Fibroblast of lung (primary cell): Measurements from ENCODE around the gene PUS3.

ENCODE experiments used
- EZH2 ChIP-seq: IDR thresholded peaks from 2 replicates; pipeline ENCODE4 v1.5.1; 2012; ENCODE audit warnings: low read length, control low read depth, mild to moderate bottlenecking; ENCODE audit errors: missing control alignments
- TF ChIP-seq, protein P1 (sequence below), 2 donors: IDR thresholded peaks in 1 of 2; conservative IDR thresholded peaks in 1 of 2; 1 replicate in 1 of 2; 2 replicates in 1 of 2; pipeline ENCODE4 v1.5.1; 2011 to 2012; ENCODE audit warnings: low read length in 2 of 2, control low read depth in 1 of 2, inconsistent platforms in 1 of 2, low read depth in 1 of 2, mild to moderate bottlenecking in 1 of 2

DNA sequence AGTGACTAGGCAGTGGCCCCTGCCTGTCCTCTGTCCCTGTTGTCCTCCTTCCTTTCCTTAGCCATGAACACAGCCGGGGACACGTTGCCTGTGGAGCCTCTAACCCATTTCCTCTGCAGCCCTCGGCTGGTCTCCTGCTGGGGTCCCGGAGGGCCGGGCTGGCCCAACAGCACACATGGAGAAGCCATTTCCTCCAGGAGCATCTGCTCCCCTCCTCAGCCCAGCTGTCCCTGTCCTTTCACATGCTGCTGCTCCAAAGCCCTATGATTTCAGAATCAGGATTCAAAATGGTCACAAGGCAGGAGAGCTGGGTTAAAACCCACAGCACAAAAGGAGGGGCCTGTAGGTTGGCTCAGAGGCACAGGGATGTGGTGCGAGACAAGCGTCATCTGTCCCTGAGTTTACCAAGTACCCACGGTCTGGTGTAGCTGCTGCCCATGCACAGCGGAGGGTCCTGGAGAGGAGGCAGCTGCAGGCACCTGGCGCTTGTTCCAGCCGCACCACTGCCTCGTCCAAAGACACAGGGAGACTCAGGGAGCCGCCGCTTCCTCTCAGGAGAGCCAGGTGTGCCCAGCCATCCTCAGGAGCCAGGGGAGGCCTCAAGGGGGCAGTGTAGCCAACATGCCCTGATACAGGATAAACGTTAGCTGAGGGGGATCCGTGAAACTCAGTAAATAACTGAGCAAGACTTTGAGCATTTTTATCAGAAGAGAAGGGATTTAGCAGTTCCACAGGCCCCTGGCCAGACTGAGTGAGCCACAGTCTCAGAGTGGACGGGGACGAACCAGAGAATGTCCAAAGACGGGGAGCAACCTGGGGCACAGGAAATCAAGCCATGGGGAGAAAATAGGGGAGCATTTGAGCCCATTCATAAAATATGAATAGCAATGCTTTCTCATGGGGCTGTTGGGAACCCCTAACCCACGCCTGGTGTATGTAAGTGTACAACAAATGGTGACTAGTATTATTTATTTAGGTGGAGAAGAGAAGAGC, 38.9 kb upstream of the PUS3 start:
- TF ChIP-seq EZH2, result no peak
- TF ChIP-seq, protein P1, sequence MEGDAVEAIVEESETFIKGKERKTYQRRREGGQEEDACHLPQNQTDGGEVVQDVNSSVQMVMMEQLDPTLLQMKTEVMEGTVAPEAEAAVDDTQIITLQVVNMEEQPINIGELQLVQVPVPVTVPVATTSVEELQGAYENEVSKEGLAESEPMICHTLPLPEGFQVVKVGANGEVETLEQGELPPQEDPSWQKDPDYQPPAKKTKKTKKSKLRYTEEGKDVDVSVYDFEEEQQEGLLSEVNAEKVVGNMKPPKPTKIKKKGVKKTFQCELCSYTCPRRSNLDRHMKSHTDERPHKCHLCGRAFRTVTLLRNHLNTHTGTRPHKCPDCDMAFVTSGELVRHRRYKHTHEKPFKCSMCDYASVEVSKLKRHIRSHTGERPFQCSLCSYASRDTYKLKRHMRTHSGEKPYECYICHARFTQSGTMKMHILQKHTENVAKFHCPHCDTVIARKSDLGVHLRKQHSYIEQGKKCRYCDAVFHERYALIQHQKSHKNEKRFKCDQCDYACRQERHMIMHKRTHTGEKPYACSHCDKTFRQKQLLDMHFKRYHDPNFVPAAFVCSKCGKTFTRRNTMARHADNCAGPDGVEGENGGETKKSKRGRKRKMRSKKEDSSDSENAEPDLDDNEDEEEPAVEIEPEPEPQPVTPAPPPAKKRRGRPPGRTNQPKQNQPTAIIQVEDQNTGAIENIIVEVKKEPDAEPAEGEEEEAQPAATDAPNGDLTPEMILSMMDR (conservative IDR thresholded peaks at IDR 0.05 in 1 of 2, IDR thresholded peaks at IDR 0.05 in 1 of 2; ENCODE audit: low read depth in 1 of 2, low read length in 2 of 2), result peak; percentile 37 to 78
